Heart right ventricle (tissue), 16 donors: Measurements from ENCODE around the gene SIAH2. TPM values are rescaled to one million over a fixed set of nuclear protein-coding genes. Genes with fewer than 3 reads are reported as not detected.

Experiments
- ATAC-seq, 8 donors: fragments of 200-7000 bp; cut with Tn5 transposase; one replicate each; pipeline ENCODE4 v1.9.1; 2020; ENCODE audit warnings: mild to moderate bottlenecking in 8 of 8, moderate library complexity in 8 of 8, moderate number of reproducible peaks in 1 of 8
- DNase-seq, 2 donors: peaks; one replicate each; pipeline ENCODE4 v3.0.0-alpha.2; 2020
- H3K27ac ChIP-seq, 10 donors: fragments of 200-600 bp; sonication (generic) in 2 of 10; one replicate each; pipeline versions ENCODE4 v1.5.0 to v1.8.0; 2020 to 2022; ENCODE audit warnings: mild to moderate bottlenecking in 3 of 10
- H3K27me3 ChIP-seq, 7 donors: fragments of 200-600 bp; one replicate each; pipeline ENCODE4 v1.8.0; 2021 to 2022; ENCODE audit warnings: mild to moderate bottlenecking in 2 of 7
- H3K36me3 ChIP-seq, 9 donors: fragments of 200-600 bp; sonication (generic) in 1 of 9; one replicate each; pipeline versions ENCODE4 v1.5.0 to v1.8.0; 2020 to 2022; ENCODE audit warnings: mild to moderate bottlenecking in 2 of 9
- H3K4me1 ChIP-seq, 9 donors: fragments of 200-600 bp; sonication (generic) in 1 of 9; one replicate each; pipeline versions ENCODE4 v1.5.0 to v1.8.0; 2020 to 2022; ENCODE audit warnings: mild to moderate bottlenecking in 4 of 9
- H3K4me3 ChIP-seq, 10 donors: fragments of 200-600 bp; sonication (generic) in 2 of 10; one replicate each; pipeline versions ENCODE4 v1.5.0 to v1.8.0; 2020 to 2022; ENCODE audit warnings: mild to moderate bottlenecking in 7 of 10, moderate library complexity in 2 of 10
- H3K9me3 ChIP-seq, 11 donors: fragments of 200-600 bp in 10 of 11; sonication (generic) in 2 of 11; one replicate each; pipeline versions ENCODE4 v1.5.0 to v1.8.0; 2013 to 2022; ENCODE audit warnings: mild to moderate bottlenecking in 2 of 11, control low read depth in 1 of 11, moderate library complexity in 1 of 11
- WGBS, 2 donors: extraction: QIAGEN DNeasy Blood & Tissue Kit; methylation state at CpG; one replicate each; pipeline ENCODE4 v1.1.7; 2013; ENCODE audit warnings: inconsistent platforms in 1 of 2; 5-methylcytosine and 5-hydroxymethylcytosine counted together
- intact Hi-C, 10 donors: fragments of 100-400 bp; cut with DNase I; formaldehyde crosslinking; loops; one replicate each; pipeline versions ENCODE4 v1.11.1 to v1.14.2; 2022
- polyA plus RNA-seq, 2 donors: library from polyadenylated mRNA; stranded (reverse); fragments of 200-250 nt; gene quantifications; one replicate each; pipeline ENCODE4 v1.2.3, GENCODE V29; 2013
- total RNA-seq, 10 donors: library from RNA; stranded (reverse); fragmentation: NEBNext Ultra II Directional in 3 of 10; extraction: Animal tissue kit (Norgen Biotek cat#: 25700) in 3 of 10; gene quantifications; one replicate each; pipeline versions ENCODE4 v1.2.1 to v1.2.4, GENCODE V29; 2021 to 2023
- TF ChIP-seq, protein P1 (sequence below), 9 donors: fragments of 200-600 bp; sonication (generic) in 2 of 9; IDR thresholded peaks; one replicate each; pipeline versions ENCODE4 v1.5.0 to v1.8.0; 2021 to 2022; ENCODE audit warnings: antibody characterized with exemption in 9 of 9, mild to moderate bottlenecking in 5 of 9, moderate library complexity in 1 of 9
- donor health status: Arrhythmogenic right ventricular cardiomyopathy.
- donor health status: ischemic (EF 13 %, LVEDD 7.1; RV severe dilation, severe dysfunction).
- donor health status: healthy with polysubstance abuse.
- donor health status: DM: no; HTN: yes; CAD: no.
- donor health status: DM: no; HTN: no; CAD: no.
- donor health status: ischemic (EF 25% LVEDD 6.9; RV normal size, moderate dysfunction).
- donor health status: ischemic (EF 25% LVEDD 5.7; RV mildly dilated, moderate dysfunction).
- donor health status: healthy.
- donor health status: DM: yes; HTN: yes; CAD: no.
- donor health status: Ischemic cardiomyopathy.
- donor health status: ischemic (EF 35%, LVEDD 5.7; RV mildly dilated, moderate dysfunction).
- donor health status: nonischemic (EF 11% LVEDD 7.7; RV severe dilation, severe dysfunction).
- donor health status: DM: yes; HTN: yes; CAD: no.
- donor health status: PGD.
- donor health status: ischemic (EF 29% LVEDD 5.4; RV normal size, mild dysfunction).
- donor health status: nonischemic (EF 23%, LVEDD 6.1; RV moderate dilation, normal function).

The SIAH2 gene
- total and polyA plus RNA-seq, 12 donors, result 6.1 to 30.7 (median 20.2) TPM

DNA sequence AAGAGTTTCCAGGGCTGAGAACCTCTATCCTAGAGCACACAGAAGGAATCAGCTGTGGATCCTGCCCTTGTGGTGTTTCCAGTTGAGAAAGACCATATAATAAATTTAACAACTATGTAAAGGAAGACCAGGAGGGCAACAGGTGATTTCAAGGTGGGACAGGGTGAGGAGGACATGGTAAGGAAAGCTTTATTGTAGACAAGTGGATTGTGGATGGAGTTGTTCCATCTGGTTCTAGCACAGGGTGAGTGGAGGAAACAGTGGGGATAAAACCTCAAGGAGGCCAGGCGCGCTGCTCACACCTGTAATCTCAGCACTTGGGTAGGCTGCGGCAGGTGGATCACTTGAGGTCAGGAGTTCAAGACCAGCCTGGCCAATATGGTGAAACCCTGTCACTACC is 17.1 kb downstream of the SIAH2 start:
- DNase-seq (no peak), ATAC-seq (no peak)
- Histone ChIP-seq H3K36me3 (peaks cover 0 to 19% (median 5%) of the 10 kb centered on the region in 9 donors), H3K4me1 (peaks cover 0 to 79% (median 53%) of the 10 kb centered on the region in 9 donors), H3K4me3 (no peak overlapping the region), H3K27ac (no peak overlapping the region), H3K9me3 (no peaks in the 10 kb centered on the region), H3K27me3 (no peaks in the 10 kb centered on the region)
- WGBS, 2 donors, result 95 to 98% methylated on average over 3 of the region's 3 CpGs
- TF ChIP-seq, protein P1, sequence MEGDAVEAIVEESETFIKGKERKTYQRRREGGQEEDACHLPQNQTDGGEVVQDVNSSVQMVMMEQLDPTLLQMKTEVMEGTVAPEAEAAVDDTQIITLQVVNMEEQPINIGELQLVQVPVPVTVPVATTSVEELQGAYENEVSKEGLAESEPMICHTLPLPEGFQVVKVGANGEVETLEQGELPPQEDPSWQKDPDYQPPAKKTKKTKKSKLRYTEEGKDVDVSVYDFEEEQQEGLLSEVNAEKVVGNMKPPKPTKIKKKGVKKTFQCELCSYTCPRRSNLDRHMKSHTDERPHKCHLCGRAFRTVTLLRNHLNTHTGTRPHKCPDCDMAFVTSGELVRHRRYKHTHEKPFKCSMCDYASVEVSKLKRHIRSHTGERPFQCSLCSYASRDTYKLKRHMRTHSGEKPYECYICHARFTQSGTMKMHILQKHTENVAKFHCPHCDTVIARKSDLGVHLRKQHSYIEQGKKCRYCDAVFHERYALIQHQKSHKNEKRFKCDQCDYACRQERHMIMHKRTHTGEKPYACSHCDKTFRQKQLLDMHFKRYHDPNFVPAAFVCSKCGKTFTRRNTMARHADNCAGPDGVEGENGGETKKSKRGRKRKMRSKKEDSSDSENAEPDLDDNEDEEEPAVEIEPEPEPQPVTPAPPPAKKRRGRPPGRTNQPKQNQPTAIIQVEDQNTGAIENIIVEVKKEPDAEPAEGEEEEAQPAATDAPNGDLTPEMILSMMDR (IDR thresholded peaks at IDR 0.05), result no peak
- intact Hi-C loops, result no loop called here

DNA sequence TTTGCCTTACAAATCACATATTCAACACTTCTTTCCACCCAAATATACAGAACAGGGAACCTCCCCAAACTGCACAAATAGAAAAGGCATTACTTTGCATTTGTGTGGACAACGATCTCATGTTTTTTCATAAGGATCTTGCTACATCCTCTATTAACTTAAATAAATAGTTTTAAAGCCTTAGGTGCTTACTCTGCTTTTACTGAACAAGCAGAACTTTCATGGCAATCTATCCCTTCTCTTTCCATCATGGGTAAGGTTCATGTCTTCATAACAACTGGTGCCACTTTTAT is 18.1 kb downstream of the SIAH2 start:
- intact Hi-C loops, result no loop called here
- Histone ChIP-seq H3K9me3 (no peaks in the 10 kb centered on the region), H3K27ac (no peak overlapping the region), H3K36me3 (peaks cover 0 to 22% (median 5%) of the 10 kb centered on the region in 9 donors), H3K27me3 (no peaks in the 10 kb centered on the region), H3K4me3 (no peak overlapping the region), H3K4me1 (peaks cover 0 to 69% (median 46%) of the 10 kb centered on the region in 9 donors)
- ATAC-seq (no peak), DNase-seq (no peak)
- TF ChIP-seq, protein P1 (IDR thresholded peaks at IDR 0.05), result no peak
- WGBS, 2 donors, result 61 to 63% methylated on average over 1 of the region's 1 CpG

DNA sequence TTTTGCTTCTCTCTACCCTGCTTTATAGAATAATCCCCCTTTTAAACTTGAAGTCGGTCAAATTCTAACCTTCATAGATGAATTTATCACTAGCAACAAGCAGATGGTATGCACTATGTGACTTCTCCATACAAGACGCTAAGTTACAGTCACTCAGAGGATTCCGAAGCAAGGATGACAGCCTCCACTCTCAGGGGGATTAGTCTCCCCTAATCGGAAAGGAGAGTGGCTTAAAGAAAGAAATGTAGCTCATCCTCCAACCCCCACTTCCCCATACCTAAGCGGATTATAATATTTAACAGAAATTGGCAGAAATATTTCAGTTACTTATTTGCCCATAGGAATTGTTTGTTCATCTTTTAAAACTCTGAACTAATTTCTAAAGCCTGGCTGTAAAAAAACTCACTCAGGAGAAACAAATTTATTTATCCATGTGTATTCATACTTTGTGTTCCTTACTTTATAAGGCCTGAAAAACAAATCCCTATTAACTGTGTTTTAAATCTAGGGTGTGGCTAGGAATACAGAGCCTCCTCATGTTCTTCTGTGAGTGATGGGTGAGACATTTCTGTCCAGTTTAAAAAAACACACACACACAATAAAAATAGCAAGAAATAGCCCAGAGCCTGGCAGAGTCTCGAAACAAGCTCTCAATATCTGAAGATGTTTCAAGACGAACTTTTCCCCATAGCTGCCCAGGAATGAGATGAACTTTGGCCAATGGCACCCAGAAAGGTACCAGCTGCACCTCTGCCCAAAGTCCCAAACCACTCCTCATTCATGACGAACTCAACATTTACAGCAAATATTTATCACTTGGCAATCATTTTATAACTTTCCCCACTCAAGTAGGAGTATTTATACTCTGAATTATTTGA is 18.7 kb downstream of the SIAH2 start:
- no peak for ATAC-seq
- H3K9me3 ChIP-seq, result no peaks in the 10 kb centered on the region
- H3K4me3 ChIP-seq, result no peak overlapping the region
- peak overlapping the region in 1 of 10 donors; percentile 14 for H3K27ac ChIP-seq
- DNase-seq, result no peak
- WGBS, 2 donors, result 58% methylated on average over 8 of the region's 8 CpGs
- H3K4me1 ChIP-seq, result peaks cover 0 to 63% (median 45%) of the 10 kb centered on the region in 9 donors
- intact Hi-C loops, result no loop called here
- peaks cover 0 to 22% (median 5%) of the 10 kb centered on the region in 9 donors for H3K36me3 ChIP-seq
- TF ChIP-seq, protein P1 (IDR thresholded peaks at IDR 0.05), result no peak
- no peaks in the 10 kb centered on the region for H3K27me3 ChIP-seq

DNA sequence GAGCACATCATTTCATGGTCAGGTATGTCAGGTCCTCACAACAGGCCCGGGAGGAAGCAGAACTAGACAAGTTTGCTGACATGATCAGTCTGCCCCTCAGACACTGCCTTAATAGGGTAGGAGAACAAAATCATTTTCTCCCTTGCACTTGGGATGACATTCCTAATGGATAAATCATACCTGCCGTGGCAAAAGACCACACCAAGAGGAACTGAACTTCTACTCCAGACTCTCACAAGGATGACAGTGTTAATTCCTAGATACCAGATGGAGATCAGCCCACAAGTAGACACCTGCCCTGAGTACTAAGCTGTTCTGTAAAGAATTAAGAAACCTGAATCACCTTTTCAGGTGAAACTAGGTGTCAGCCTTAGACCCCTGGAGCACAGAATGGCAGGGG is 19.5 kb downstream of the SIAH2 start:
- ATAC-seq (no peak), DNase-seq (no peak)
- Histone ChIP-seq H3K4me1 (peaks cover 0 to 62% (median 42%) of the 10 kb centered on the region in 9 donors), H3K4me3 (no peak overlapping the region), H3K9me3 (no peaks in the 10 kb centered on the region), H3K36me3 (peaks cover 0 to 22% (median 5%) of the 10 kb centered on the region in 9 donors), H3K27ac (peak overlapping the region in 1 of 10 donors; percentile 14), H3K27me3 (no peaks in the 10 kb centered on the region)
- TF ChIP-seq, protein P1 (IDR thresholded peaks at IDR 0.05), result no peak
- 63 to 70% methylated on average over 2 of the region's 2 CpGs for WGBS, 2 donors
- intact Hi-C loops, result no loop called here
